ENCODE results near the gene PIBF1. TPM values are rescaled to one million over a fixed set of nuclear protein-coding genes. Genes with fewer than 3 reads are reported as not detected.
A peak's percentile ranks its signal among the peaks of the same experiment; 100 is the strongest.
"Not testable (repeated sequence)": the region's sequence is repeated elsewhere in the genome, so short reads cannot be mapped to it uniquely, and the experiment has no call there.

The PIBF1 gene
- 17.5 and 19.6 TPM in 2 replicates for total RNA-seq
- 7.1 TPM for polyA plus RNA-seq (2012)

GRCh38 chr13:72781451-72782439 lies at the start of gene PIBF1, which contains the start of gene DIS3:
Gene PIBF1 (plus strand): TSS chr13:72782133. CDS start chr13:72783470, 1,337 bp downstream.
Gene DIS3 (minus strand): TSS chr13:72781900. CDS start chr13:72781832, 68 bp downstream.
- peak; percentile 99 for DNase-seq (ENCODE audit: low read depth)

- no peak for DNase-seq (ENCODE audit: low read depth)
Measured at GRCh38 chr13:72737033-72737432, 44.9 kb upstream of the PIBF1 start.

GRCh38 chr13:72740015-72740414 lies 41.9 kb upstream of the PIBF1 start:
- no peak for DNase-seq (ENCODE audit: low read depth)

GRCh38 chr13:72745260-72745659 lies 36.7 kb upstream of the PIBF1 start:
- no peak for DNase-seq (ENCODE audit: low read depth)

- no peak for DNase-seq (ENCODE audit: low read depth)
Measured at GRCh38 chr13:72751220-72751619, 30.7 kb upstream of the PIBF1 start.

- no peak for DNase-seq (ENCODE audit: low read depth)
Measured at GRCh38 chr13:72754111-72754510, 27.8 kb upstream of the PIBF1 start.

GRCh38 chr13:72757792-72758535 lies 24.0 kb upstream of the PIBF1 start:
- no peak for DNase-seq (ENCODE audit: low read depth)

- no peak for DNase-seq (ENCODE audit: low read depth)
Measured at GRCh38 chr13:72760189-72760588, 21.7 kb upstream of the PIBF1 start.

GRCh38 chr13:72763411-72763810 lies 18.5 kb upstream of the PIBF1 start:
- no peak for DNase-seq (ENCODE audit: low read depth)

- no peak for DNase-seq (ENCODE audit: low read depth)
Measured at GRCh38 chr13:72774019-72774418, 7.9 kb upstream of the PIBF1 start.

- DNase-seq (ENCODE audit: low read depth): peak; percentile 20
Measured at GRCh38 chr13:72782717-72783116, 784 bp downstream of the PIBF1 start.

- DNase-seq (ENCODE audit: low read depth): not testable (repeated sequence)
Measured at GRCh38 chr13:72784679-72785078, 2.7 kb downstream of the PIBF1 start.

- DNase-seq (ENCODE audit: low read depth): no peak
Measured at GRCh38 chr13:72788831-72789230, 6.9 kb downstream of the PIBF1 start.

GRCh38 chr13:72792640-72793039 lies 10.7 kb downstream of the PIBF1 start:
- no peak for DNase-seq (ENCODE audit: low read depth)

GRCh38 chr13:72798817-72799216 lies 16.9 kb downstream of the PIBF1 start:
- DNase-seq (ENCODE audit: low read depth): no peak

GRCh38 chr13:72804301-72804700 lies 22.4 kb downstream of the PIBF1 start:
- DNase-seq (ENCODE audit: low read depth): no peak

GRCh38 chr13:72805676-72806346 lies 23.9 kb downstream of the PIBF1 start:
- no peak for DNase-seq (ENCODE audit: low read depth)

GRCh38 chr13:72806514-72806913 lies 24.6 kb downstream of the PIBF1 start:
- DNase-seq (ENCODE audit: low read depth): not testable (repeated sequence)

- DNase-seq (ENCODE audit: low read depth): peak; percentile 39
Measured at GRCh38 chr13:72808917-72809500, 27.1 kb downstream of the PIBF1 start.

- peak; percentile 14 for DNase-seq (ENCODE audit: low read depth)
Measured at GRCh38 chr13:72820156-72820897, 38.4 kb downstream of the PIBF1 start.

Data from myocyte (in vitro differentiated cells).